GM21786 (cell line): Measurements from ENCODE around the gene MRPL41.
A peak's percentile ranks its signal among the peaks of the same experiment; 100 is the strongest.
"Not testable (repeated sequence)": the region's sequence is repeated elsewhere in the genome, so short reads cannot be mapped to it uniquely, and the experiment has no call there.

Experiments used
- ATAC-seq: cut with Tn5 transposase; IDR thresholded peaks from one replicate; pipeline ENCODE4 v1.9.1; 2021; ENCODE audit not compliant: unreplicated experiment

The MRPL41 gene

GRCh38 chr9:137551264-137552021 lies at the start of gene MRPL41:
TSS of gene MRPL41 (plus strand) at chr9:137551879. CDS start at chr9:137552082, 203 bp downstream.
- ATAC-seq, result peak; percentile 80

DNA sequence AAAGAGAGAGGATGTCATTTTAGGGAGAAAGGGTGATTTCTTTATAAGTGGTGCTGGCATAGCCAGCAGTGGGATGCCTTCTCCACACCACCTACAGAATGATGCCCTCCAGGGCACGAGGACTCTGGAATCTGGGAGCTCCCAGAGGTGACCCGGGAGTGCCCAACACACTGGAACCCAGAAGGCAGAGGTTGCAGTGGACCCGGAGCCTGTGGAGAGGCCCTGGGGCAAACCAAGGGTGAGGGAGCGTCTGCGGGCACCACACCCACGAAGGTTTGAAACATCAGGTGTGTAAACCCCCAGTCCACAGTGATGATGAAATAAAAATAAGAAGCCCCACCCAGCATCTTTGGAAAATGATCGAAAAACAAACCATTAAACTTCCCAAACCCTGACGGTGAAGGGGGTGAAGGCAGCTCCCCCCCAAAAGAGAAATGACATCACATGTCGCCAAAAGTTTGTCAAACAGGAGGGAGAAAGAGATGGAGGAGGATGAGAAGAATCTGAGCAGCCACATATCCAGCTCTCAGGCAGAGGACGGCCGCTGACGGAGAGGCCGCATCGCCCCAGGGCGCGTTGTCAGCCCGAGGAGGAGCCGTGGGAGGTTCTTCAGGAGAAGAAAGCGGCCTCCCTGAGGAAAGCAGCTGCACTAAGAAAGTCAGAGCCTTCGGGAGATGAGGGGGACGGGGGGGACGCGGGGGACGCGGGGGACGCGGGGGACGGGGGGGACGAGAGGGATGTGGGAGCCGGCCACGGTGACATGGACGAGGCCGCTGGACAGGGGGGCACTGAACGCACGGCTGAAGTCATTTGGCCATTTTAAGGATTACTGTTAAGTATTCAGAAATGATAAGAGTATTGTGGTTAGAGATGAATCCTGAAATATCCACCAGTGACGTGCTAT lies 49.4 kb upstream of the MRPL41 start:
- ATAC-seq, result no peak

DNA sequence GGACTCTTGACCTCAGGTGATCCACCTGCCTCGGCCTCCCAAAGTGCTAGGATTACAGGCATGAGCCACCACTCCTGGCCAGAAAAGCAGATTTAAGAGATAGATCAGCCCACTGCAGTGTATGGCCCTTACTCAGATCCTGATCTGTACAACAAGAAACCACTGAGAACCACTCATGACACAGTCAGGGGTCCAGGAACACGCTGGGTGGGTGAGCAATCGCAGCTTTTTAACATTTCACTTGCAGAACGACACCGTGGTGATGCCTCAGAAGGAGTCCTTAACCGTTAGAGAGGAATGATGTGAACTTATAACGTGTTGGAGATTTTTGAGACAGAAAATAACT lies 47.3 kb upstream of the MRPL41 start:
- ATAC-seq, result no peak

DNA sequence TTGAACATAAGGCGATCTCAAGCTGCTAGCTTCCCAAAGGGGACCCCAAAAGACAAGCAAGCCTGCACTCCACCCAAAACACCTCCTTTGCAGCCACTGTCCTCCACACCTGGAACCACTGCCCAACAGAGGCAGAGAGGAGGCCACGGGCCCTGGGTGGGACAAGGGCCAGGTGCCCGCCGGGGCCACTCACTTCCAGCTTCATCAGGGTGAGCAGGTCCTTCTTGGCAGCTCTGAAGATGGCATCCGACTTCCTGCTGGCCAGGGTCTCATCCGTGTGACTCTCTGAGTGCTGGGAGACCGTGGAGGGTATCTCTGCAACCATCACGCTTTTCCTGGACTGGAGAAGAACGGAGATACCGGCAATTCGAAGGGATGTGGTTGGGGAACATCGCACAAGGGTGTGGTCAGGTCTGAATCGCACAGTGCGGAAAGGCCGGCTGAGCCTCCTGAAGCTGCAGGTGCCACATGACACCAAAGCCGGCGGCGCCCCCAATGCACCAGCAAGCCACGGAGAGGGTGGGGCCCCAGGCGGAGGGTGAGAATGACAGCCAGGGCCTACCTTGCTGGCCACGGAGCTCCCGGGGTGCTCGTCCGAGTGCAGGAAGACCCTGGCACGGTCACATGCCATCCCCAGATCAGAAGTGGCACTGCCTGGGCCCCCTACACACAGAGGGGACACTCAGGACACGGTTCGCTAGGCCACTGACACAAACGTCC lies 46.1 kb upstream of the MRPL41 start:
- no peak for ATAC-seq

GRCh38 chr9:137506274-137506673 lies 45.4 kb upstream of the MRPL41 start:
- ATAC-seq, result no peak

- ATAC-seq, result no peak
Measured at GRCh38 chr9:137506702-137507171, 44.9 kb upstream of the MRPL41 start.

GRCh38 chr9:137509198-137509597 lies 42.5 kb upstream of the MRPL41 start:
- ATAC-seq, result no peak

GRCh38 chr9:137511126-137511525 lies 40.6 kb upstream of the MRPL41 start:
- not testable (repeated sequence) for ATAC-seq

- no peak for ATAC-seq
Measured at GRCh38 chr9:137511758-137512463, 39.8 kb upstream of the MRPL41 start.

DNA sequence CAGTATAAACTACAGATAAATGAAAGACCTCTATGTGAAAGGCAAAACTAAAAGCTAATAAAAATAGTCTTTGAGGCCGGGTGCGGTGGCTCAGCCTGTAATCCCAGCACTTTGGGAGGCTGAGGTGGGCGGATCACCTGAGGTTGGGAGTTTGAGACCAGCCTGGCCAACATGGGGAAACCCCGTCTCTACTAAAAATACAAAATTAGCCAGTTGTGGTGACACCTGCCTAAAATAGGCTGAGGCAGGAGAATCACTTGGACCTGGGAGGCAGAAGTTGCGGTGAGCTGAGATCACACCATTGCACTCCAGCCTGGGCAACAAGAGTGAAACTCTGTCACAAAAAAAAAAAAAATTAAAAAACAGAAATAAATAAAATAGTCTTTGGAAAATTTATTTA lies 38.5 kb upstream of the MRPL41 start:
- not testable (repeated sequence) for ATAC-seq

DNA sequence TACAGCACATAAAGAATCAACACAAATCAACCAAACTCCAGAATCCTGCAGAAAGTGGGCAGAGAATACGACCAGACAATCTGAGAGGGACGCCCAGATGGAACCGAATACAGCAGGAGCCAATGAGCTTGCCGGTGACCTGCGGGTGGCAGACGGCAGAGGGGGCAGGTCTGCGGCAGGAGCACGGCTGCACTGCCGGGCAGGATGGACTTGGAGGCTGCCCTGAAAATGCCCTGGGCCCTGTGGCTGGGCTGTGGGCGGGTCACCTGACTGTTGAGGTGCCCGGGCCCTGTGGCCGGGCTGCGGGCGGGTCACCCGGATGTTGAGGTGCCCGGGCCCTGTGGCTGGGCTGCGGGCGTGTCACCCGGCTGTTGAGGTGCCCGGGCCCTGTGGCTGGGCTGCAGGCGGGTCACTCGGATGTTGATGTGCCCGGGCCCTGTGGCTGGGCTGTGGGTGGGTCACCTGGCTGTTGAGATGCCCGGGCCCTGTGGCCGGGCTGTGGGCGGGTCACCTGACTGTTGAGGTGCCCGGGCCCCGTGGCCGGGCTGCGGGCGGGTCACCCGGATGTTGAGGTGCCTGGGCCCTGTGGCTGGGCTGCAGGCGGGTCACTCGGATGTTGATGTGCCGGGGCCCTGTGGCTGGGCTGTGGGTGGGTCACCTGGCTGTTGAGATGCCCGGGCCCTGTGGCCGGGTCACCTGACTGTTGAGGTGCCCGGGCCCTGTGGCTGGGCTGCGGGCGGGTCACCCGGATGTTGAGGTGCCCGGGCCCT lies 37.7 kb upstream of the MRPL41 start:
- ATAC-seq, result not testable (repeated sequence)

- ATAC-seq, result no peak
Measured at GRCh38 chr9:137514691-137515337, 36.9 kb upstream of the MRPL41 start.

DNA sequence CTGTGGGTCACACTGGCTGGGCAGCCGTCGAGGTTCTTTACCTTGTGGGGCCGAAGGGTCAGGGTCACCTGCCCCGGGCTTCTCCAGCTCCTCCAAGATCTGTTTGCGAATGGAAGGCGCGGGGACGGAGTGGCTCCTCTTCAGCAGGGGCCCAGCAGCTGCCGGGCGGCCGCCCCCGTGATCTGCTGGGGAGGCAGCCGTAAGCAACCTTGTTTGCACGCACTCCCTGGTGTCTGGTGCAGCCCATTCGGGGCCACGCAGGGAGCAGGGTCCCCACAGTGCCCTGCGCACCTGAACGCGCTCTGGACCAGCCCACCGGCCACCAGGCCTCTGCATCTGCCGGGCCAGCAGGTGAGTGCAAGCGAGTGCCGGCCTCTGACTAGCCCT lies 36.3 kb upstream of the MRPL41 start:
- ATAC-seq, result no peak

GRCh38 chr9:137516144-137516917 lies 35.3 kb upstream of the MRPL41 start:
- no peak for ATAC-seq

DNA sequence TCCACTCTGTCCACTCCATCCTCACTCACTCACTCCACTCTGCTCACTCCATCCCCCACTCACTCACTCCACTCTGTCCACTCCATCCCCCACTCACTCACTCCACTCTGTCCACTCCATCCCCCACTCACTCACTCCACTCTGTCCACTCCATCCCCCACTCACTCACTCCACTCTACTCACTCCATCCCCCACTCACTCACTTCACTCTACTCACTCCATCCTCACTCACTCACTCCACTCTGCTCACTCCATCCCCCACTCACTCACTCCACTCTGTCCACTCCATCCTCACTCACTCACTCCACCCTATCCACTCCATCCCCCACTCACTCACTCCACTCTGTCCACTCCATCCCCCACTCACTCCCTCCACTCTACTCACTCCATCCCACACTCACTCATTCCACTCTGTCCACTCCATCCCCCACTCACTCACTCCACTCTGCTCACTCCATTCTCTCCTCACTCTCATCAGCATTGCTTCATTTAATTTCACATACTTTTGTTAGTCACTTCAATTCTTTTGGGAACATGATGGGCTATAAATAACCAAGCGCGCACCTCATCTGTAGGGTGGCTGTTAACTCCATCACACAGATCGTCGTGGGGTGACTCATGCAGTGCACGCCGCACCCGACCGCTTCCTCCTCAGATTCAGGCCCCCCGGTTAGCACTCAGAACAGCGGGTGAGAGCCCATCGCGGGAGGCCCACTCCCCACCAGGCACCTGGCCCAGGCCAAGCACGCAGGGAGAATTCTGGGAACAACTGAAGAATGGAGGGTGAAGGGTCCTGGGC lies 32.8 kb upstream of the MRPL41 start:
- not testable (repeated sequence) for ATAC-seq

- no peak for ATAC-seq
Measured at GRCh38 chr9:137519553-137519952, 32.1 kb upstream of the MRPL41 start.

DNA sequence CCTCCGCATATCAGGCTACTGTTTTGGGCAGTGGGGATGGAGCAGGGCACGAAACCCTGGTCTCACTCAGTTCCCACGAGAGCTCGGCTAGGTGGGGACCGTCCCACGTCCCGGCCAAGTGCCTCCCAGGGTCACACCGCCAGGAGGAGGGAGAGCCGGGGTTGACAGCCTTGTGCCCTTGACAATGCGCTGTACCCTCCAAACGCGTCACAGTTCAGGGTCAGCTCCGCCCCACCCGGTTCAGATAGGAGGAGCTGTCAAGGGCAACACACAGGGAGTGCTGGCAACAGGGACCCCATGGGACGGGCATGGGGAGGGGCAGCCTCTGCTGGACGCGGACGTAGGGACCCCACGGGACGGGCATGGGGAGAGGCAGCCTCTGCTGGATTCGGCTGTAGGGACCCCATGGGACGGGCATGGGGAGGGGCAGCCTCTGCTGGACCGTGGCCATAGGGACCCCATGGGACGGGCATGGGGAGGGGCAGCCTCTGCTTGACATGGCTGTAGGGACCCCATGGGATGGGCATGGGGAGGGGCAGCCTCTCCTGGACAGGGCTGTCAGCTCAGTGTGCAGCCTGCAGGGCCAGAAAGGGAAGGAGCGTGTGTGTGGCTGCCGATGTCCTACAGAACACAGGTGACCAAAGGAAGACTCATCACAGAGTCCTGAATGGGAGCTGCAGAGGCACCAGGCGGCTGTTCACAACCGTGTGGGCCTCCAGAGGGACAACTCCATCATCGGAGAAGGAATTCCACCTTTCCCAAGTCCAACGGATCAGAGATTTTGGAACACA lies 30.9 kb upstream of the MRPL41 start:
- no peak for ATAC-seq
